ENCODE measurements around the gene SPAG16.

Gene SPAG16

GRCh38 chr2:213411582-213412289 lies 127.5 kb downstream of the SPAG16 start:
- no peak for DNase-seq

- no peak for DNase-seq
Measured at GRCh38 chr2:213415093-213415492, 130.8 kb downstream of the SPAG16 start.

GRCh38 chr2:213416832-213417231 lies 132.6 kb downstream of the SPAG16 start:
- DNase-seq: no peak

GRCh38 chr2:213419980-213420379 lies 135.7 kb downstream of the SPAG16 start:
- no peak for DNase-seq

GRCh38 chr2:213420828-213421385 lies 136.6 kb downstream of the SPAG16 start:
- no peak for DNase-seq

- no peak for DNase-seq
Measured at GRCh38 chr2:213422211-213422610, 137.9 kb downstream of the SPAG16 start.

- no peak for DNase-seq
Measured at GRCh38 chr2:213425618-213426017, 141.4 kb downstream of the SPAG16 start.

- DNase-seq: no peak
Measured at GRCh38 chr2:213429516-213429915, 145.3 kb downstream of the SPAG16 start.

- no peak for DNase-seq
Measured at GRCh38 chr2:213443921-213444320, 159.7 kb downstream of the SPAG16 start.

- DNase-seq: peak; percentile 17
Measured at GRCh38 chr2:213451542-213452239, 167.4 kb downstream of the SPAG16 start.

- DNase-seq: no peak
Measured at GRCh38 chr2:213455316-213456008, 171.2 kb downstream of the SPAG16 start.

- peak; percentile 15 for DNase-seq
Measured at GRCh38 chr2:213475433-213475832, 191.2 kb downstream of the SPAG16 start.

GRCh38 chr2:213476641-213477040 lies 192.4 kb downstream of the SPAG16 start:
- DNase-seq: no peak

- peak; percentile 18 for DNase-seq
Measured at GRCh38 chr2:213490087-213490486, 205.8 kb downstream of the SPAG16 start.

GRCh38 chr2:213491376-213491775 lies 207.1 kb downstream of the SPAG16 start:
- DNase-seq: no peak

- no peak for DNase-seq
Measured at GRCh38 chr2:213496226-213496625, 212.0 kb downstream of the SPAG16 start.

GRCh38 chr2:213500881-213501280 lies 216.6 kb downstream of the SPAG16 start:
- DNase-seq: no peak

- no peak for DNase-seq
Measured at GRCh38 chr2:213524164-213524563, 239.9 kb downstream of the SPAG16 start.

GRCh38 chr2:213537579-213537978 lies 253.3 kb downstream of the SPAG16 start:
- DNase-seq: no peak

- no peak for DNase-seq
Measured at GRCh38 chr2:213544940-213545339, 260.7 kb downstream of the SPAG16 start.

- peak; percentile 18 for DNase-seq
Measured at GRCh38 chr2:213545481-213545880, 261.2 kb downstream of the SPAG16 start.

GRCh38 chr2:213545964-213546475 lies 261.8 kb downstream of the SPAG16 start:
- no peak for DNase-seq

- DNase-seq: no peak
Measured at GRCh38 chr2:213551526-213551925, 267.3 kb downstream of the SPAG16 start.
